ENCODE results near the gene ACE. TPM values are rescaled to one million over a fixed set of nuclear protein-coding genes. Genes with fewer than 3 reads are reported as not detected.

Gene ACE
- total RNA-seq, 1 experiment from 2014 or later = 7.8 TPM

DNA sequence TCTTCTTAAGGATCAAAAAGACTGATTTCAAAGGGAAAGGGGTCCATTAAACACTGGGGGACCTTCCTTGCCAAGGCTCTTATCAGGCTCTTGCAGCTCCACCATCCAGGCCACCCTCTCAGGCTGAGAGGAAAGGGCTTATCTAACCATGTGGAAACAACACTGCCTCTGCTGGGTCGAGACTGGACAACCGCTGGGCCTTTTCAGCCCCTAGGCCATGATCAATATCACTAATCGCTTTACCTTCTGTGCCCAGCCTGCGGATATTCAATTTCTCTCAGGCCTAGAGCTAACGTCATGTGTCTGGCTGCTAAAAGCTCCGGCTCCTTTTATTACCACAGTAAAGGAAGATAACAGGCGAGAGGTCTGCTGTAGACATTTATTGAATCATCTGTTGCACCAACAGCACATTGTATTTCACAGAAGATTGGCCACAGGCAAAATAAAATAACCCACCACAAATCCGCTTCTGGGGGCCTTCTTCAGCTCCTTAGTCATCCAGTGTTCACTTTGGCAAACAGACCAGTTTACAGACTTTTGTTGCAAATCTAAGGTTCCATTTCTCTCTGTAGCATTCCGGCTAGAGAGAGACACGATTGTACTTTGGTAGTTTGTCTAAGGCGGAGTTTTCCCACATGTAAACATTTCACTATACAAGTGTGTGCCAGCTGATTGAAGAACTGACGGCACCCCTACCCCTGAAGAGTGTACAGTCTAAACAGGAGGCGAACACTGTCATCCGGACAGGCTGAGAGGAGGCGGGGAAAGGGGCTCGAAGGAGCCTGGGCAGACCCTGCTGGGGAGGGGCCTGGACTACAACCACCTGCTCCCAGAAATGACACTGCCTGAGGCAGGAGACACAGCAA is 44.7 kb upstream of the ACE start:
- peak overlapping the region; percentile 77; the same call in 1 of the 2 replicates for H3K27ac Mint-ChIP-seq
- DNase-seq (ENCODE audit: low spot score) = no peak
- ChIA-PET POLR2A (no interaction called here), CTCF (interaction anchor here (0.9 to 7.9 kb wide), 2 partner anchors 47 to 180 kb away, joined by 3 to 167 read pairs; partner anchors contain the start of gene ACE)
- no peak for TF ChIP-seq ETV6 (CRISPR knock-in tag; IDR thresholded peaks at IDR 0.05)
- TF ChIP-seq SMAD3 (CRISPR knock-in tag; IDR thresholded peaks at IDR 0.05; ENCODE audit: borderline replicate concordance) = no peak
- peak; percentile 71 for TF ChIP-seq GABPB1 (CRISPR knock-in tag; IDR thresholded peaks at IDR 0.05)
- no peak for TF ChIP-seq HMGA2 (CRISPR knock-in tag; IDR thresholded peaks at IDR 0.05)
- TF ChIP-seq, protein P1, sequence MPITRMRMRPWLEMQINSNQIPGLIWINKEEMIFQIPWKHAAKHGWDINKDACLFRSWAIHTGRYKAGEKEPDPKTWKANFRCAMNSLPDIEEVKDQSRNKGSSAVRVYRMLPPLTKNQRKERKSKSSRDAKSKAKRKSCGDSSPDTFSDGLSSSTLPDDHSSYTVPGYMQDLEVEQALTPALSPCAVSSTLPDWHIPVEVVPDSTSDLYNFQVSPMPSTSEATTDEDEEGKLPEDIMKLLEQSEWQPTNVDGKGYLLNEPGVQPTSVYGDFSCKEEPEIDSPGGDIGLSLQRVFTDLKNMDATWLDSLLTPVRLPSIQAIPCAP (CRISPR knock-in tag; IDR thresholded peaks at IDR 0.05) = no peak
- TF ChIP-seq NR2C2 (CRISPR knock-in tag; IDR thresholded peaks at IDR 0.05) = no peak
- H3K9me3 Mint-ChIP-seq = no peaks in the 10 kb centered on the region
- no peaks in the 10 kb centered on the region for H3K27me3 Mint-ChIP-seq (ENCODE audit: low read depth)
- H3K36me3 Mint-ChIP-seq = peaks cover 8% of the 10 kb centered on the region
- H3K4me1 Mint-ChIP-seq = peaks cover 30% of the 10 kb centered on the region
- no peak for ATAC-seq
- H3K4me3 Mint-ChIP-seq = no peak overlapping the region

DNA sequence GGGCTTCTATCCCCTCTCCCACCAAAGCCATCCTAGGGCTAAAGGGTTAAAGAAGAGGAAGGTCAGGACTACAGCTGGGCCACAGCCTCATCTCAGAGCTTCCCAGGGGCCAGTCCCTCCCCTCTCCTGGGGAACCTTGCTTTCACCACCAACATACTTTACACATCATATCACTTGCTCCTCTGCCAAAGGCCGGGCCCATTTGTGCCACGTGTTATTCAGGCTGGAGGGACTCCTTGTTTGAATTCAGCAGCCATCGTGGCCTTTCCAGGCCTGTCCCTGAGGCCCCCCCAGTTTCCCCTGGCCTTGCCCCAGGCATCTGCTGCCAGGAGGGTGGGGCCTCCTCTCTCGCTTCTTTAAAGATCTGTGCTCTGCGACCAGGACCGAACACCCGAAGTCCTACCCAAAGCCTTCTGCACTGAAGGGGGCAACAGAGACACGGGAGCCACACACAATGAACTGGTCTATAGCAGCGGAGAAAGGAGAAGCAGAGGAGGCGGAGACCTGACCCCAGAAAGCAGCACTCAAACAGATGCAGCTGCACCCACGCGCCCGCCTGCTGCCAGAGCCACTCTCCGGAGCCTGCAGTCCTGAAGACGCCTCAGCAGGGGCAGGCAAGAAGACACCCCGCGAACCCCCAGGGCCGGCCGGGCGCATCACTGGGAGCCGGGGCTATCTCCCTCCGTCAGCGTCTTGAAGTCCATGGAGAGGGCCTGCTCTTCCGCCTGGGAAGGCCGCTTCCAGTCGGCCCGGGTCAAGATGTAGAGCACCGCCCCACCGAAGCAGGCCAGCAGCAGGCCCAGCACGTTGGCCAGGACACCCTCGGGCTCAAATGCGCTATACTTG is 42.9 kb upstream of the ACE start:
- no peak overlapping the region for H3K27ac Mint-ChIP-seq
- no peak for ATAC-seq

More for the DNA sequence above, 42.9 kb upstream of the ACE start:
- Mint-ChIP-seq H3K9me3 (no peaks in the 10 kb centered on the region), H3K36me3 (peaks cover 8% of the 10 kb centered on the region), H3K27me3 (ENCODE audit: low read depth) (no peaks in the 10 kb centered on the region), H3K4me3 (no peak overlapping the region), H3K4me1 (peaks cover 20% of the 10 kb centered on the region)
- ChIA-PET CTCF (interaction anchor here (1.3 to 15.9 kb wide), 6 partner anchors 8 to 438 kb away, joined by 3 to 298 read pairs (median 32); partner anchors contain the start of genes ACE and CYB561), POLR2A (no interaction called here)
- TF ChIP-seq ZNF396 (CRISPR knock-in tag; IDR thresholded peaks at IDR 0.05; ENCODE audit: borderline replicate concordance) (no peak), OVOL2 (CRISPR knock-in tag; IDR thresholded peaks at IDR 0.05; ENCODE audit: borderline replicate concordance) (no peak), CBFB (CRISPR knock-in tag; IDR thresholded peaks at IDR 0.05; ENCODE audit: low read depth) (no peak), SOX15 (CRISPR knock-in tag; IDR thresholded peaks at IDR 0.05) (no peak), TCF7 (CRISPR knock-in tag; IDR thresholded peaks at IDR 0.05; ENCODE audit: low read depth) (no peak)
- TF ChIP-seq, protein P2, sequence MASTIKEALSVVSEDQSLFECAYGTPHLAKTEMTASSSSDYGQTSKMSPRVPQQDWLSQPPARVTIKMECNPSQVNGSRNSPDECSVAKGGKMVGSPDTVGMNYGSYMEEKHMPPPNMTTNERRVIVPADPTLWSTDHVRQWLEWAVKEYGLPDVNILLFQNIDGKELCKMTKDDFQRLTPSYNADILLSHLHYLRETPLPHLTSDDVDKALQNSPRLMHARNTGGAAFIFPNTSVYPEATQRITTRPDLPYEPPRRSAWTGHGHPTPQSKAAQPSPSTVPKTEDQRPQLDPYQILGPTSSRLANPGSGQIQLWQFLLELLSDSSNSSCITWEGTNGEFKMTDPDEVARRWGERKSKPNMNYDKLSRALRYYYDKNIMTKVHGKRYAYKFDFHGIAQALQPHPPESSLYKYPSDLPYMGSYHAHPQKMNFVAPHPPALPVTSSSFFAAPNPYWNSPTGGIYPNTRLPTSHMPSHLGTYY (CRISPR knock-in tag; IDR thresholded peaks at IDR 0.05) = no peak
- TF ChIP-seq, protein P3, sequence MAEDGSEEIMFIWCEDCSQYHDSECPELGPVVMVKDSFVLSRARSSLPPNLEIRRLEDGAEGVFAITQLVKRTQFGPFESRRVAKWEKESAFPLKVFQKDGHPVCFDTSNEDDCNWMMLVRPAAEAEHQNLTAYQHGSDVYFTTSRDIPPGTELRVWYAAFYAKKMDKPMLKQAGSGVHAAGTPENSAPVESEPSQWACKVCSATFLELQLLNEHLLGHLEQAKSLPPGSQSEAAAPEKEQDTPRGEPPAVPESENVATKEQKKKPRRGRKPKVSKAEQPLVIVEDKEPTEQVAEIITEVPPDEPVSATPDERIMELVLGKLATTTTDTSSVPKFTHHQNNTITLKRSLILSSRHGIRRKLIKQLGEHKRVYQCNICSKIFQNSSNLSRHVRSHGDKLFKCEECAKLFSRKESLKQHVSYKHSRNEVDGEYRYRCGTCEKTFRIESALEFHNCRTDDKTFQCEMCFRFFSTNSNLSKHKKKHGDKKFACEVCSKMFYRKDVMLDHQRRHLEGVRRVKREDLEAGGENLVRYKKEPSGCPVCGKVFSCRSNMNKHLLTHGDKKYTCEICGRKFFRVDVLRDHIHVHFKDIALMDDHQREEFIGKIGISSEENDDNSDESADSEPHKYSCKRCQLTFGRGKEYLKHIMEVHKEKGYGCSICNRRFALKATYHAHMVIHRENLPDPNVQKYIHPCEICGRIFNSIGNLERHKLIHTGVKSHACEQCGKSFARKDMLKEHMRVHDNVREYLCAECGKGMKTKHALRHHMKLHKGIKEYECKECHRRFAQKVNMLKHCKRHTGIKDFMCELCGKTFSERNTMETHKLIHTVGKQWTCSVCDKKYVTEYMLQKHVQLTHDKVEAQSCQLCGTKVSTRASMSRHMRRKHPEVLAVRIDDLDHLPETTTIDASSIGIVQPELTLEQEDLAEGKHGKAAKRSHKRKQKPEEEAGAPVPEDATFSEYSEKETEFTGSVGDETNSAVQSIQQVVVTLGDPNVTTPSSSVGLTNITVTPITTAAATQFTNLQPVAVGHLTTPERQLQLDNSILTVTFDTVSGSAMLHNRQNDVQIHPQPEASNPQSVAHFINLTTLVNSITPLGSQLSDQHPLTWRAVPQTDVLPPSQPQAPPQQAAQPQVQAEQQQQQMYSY (CRISPR knock-in tag; IDR thresholded peaks at IDR 0.05) = no peak
- TF ChIP-seq, protein P4, sequence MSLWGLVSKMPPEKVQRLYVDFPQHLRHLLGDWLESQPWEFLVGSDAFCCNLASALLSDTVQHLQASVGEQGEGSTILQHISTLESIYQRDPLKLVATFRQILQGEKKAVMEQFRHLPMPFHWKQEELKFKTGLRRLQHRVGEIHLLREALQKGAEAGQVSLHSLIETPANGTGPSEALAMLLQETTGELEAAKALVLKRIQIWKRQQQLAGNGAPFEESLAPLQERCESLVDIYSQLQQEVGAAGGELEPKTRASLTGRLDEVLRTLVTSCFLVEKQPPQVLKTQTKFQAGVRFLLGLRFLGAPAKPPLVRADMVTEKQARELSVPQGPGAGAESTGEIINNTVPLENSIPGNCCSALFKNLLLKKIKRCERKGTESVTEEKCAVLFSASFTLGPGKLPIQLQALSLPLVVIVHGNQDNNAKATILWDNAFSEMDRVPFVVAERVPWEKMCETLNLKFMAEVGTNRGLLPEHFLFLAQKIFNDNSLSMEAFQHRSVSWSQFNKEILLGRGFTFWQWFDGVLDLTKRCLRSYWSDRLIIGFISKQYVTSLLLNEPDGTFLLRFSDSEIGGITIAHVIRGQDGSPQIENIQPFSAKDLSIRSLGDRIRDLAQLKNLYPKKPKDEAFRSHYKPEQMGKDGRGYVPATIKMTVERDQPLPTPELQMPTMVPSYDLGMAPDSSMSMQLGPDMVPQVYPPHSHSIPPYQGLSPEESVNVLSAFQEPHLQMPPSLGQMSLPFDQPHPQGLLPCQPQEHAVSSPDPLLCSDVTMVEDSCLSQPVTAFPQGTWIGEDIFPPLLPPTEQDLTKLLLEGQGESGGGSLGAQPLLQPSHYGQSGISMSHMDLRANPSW (CRISPR knock-in tag; conservative IDR thresholded peaks at IDR 0.05; ENCODE audit: low read depth) = no peak
- no peak for DNase-seq (ENCODE audit: low spot score)
